Prostate gland (tissue), 2 donors: ENCODE data around the gene LGALS3BP. TPM values are rescaled to one million over a fixed set of nuclear protein-coding genes. Genes with fewer than 3 reads are reported as not detected.

Experiments used
- DNase-seq: peaks from one replicate; pipeline ENCODE4 v3.0.0-alpha.2; 2019; ENCODE audit warnings: low spot score
- H3K27ac ChIP-seq, 2 donors: fragments of 200-600 bp; sonication (generic); 2 replicates each; pipeline ENCODE4 v1.5.1; 2017 to 2019
- H3K27me3 ChIP-seq: fragments of 200-600 bp; sonication (generic); replicated peaks from 2 replicates; pipeline ENCODE4 v1.5.1; 2019; ENCODE audit not compliant: insufficient read depth
- H3K36me3 ChIP-seq, 2 donors: fragments of 200-600 bp; sonication (generic); 1 replicate in 1 of 2; 2 replicates in 1 of 2; pipeline versions ENCODE4 v1.5.1 to v1.8.1; 2017 to 2019
- H3K4me1 ChIP-seq: fragments of 200-600 bp; sonication (generic); replicated peaks from 2 replicates; pipeline ENCODE4 v1.5.1; 2019
- H3K4me3 ChIP-seq, 2 donors: fragments of 200-600 bp; sonication (generic); 2 replicates each; pipeline ENCODE4 v1.5.1; 2017 to 2019
- H3K9me3 ChIP-seq: fragments of 200-600 bp; sonication (generic); 2 replicates; pipeline ENCODE4 v1.5.1; 2017
- POLR2A ChIP-seq: fragments of 450-650 bp; IDR thresholded peaks from one replicate; pipeline ENCODE4 v1.6.1; 2016; ENCODE audit warnings: antibody characterized with exemption, mild to moderate bottlenecking
- POLR2AphosphoS5 ChIP-seq: sonication (generic); formaldehyde crosslinking; IDR thresholded peaks from one replicate; pipeline ENCODE4 v1.6.1; 2017; ENCODE audit warnings: antibody characterized with exemption
- WGBS: methylation state at CpG from one replicate; pipeline ENCODE4 v1.1.5; 2018; 5-methylcytosine and 5-hydroxymethylcytosine counted together
- intact Hi-C: fragments of 100-400 bp; cut with DNase I; formaldehyde crosslinking; loops from one replicate; pipeline ENCODE4 v1.14.2; 2022
- total RNA-seq, 2 donors: library from RNA; depleted of rRNA; stranded (reverse); fragments of >200 nt; gene quantifications; one replicate each; pipeline ENCODE4 v1.1.0, GENCODE V29; 2016
- TF ChIP-seq, protein P1 (sequence below), 4 experiments: fragments of 200-600 bp in 2 of 4; fragments of 450-650 bp in 2 of 4; sonication (generic) in 2 of 4; IDR thresholded peaks; 1 replicate in 3 of 4; 2 replicates in 1 of 4; pipeline ENCODE4 v1.5.1; 2016 to 2019; ENCODE audit warnings: antibody characterized with exemption in 4 of 4, mild to moderate bottlenecking in 2 of 4, moderate library complexity in 2 of 4

Gene LGALS3BP
- total RNA-seq, 2 donors from 2014 or later = 570 to 890 TPM

DNA sequence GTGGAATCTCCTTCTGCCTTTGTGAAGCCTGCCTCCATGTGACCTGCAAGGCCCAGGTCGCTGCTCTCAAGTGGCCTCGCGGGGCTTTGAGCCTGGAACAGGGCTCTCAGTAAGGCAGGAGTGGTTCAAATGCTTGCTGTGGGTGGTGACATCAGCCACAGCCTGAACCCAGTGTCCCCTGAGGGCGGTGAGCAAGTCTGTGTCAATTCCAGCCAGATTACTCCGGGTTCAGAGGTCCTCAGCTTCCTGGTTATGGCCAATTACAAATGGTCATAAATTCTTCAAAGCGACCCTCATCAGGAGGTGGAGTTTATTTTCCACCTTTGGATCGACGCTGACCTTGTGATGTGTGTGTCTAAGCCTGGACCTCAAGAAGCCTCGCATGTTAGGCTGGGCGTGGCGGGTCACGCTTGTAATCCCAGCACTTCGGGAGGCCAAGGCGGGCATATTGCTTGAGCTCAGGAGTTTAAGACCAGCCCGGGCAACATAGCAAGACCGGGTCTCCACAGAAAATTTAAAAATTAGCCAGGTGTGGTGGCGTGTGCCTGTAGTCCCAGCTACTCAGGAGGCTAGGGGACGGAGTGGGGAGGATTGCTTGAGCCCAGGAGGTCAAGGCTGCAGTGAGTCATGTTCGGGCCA is 17.3 kb downstream of the LGALS3BP start:
- H3K4me1 ChIP-seq = no peaks in the 10 kb centered on the region
- no peak for TF ChIP-seq POLR2A
- no peak for TF ChIP-seq POLR2AphosphoS5
- TF ChIP-seq, protein P1, sequence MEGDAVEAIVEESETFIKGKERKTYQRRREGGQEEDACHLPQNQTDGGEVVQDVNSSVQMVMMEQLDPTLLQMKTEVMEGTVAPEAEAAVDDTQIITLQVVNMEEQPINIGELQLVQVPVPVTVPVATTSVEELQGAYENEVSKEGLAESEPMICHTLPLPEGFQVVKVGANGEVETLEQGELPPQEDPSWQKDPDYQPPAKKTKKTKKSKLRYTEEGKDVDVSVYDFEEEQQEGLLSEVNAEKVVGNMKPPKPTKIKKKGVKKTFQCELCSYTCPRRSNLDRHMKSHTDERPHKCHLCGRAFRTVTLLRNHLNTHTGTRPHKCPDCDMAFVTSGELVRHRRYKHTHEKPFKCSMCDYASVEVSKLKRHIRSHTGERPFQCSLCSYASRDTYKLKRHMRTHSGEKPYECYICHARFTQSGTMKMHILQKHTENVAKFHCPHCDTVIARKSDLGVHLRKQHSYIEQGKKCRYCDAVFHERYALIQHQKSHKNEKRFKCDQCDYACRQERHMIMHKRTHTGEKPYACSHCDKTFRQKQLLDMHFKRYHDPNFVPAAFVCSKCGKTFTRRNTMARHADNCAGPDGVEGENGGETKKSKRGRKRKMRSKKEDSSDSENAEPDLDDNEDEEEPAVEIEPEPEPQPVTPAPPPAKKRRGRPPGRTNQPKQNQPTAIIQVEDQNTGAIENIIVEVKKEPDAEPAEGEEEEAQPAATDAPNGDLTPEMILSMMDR (IDR thresholded peaks at IDR 0.05) = no peak
- no peak for DNase-seq
- H3K4me3 ChIP-seq = no peak overlapping the region
- H3K36me3 ChIP-seq = no peaks in the 10 kb centered on the region
- H3K27ac ChIP-seq = no peak overlapping the region
- H3K27me3 ChIP-seq = no peaks in the 10 kb centered on the region
- 77% methylated on average over 19 of the region's 19 CpGs for WGBS
- H3K9me3 ChIP-seq = no peaks in the 10 kb centered on the region
- intact Hi-C loops = no loop called here

GRCh38 chr17:78961571-78961970 is 18.2 kb downstream of the LGALS3BP start:
- TF ChIP-seq POLR2AphosphoS5 = no peak
- TF ChIP-seq, protein P1 (IDR thresholded peaks at IDR 0.05) = no peak
- no peak for TF ChIP-seq POLR2A
- H3K27me3 ChIP-seq = no peaks in the 10 kb centered on the region
- H3K4me3 ChIP-seq = no peak overlapping the region
- no peak overlapping the region for H3K27ac ChIP-seq
- H3K4me1 ChIP-seq = no peaks in the 10 kb centered on the region
- H3K36me3 ChIP-seq = no peaks in the 10 kb centered on the region
- 96% methylated on average over 4 of the region's 4 CpGs for WGBS
- intact Hi-C loops = no loop called here
- DNase-seq = no peak
- no peaks in the 10 kb centered on the region for H3K9me3 ChIP-seq

DNA sequence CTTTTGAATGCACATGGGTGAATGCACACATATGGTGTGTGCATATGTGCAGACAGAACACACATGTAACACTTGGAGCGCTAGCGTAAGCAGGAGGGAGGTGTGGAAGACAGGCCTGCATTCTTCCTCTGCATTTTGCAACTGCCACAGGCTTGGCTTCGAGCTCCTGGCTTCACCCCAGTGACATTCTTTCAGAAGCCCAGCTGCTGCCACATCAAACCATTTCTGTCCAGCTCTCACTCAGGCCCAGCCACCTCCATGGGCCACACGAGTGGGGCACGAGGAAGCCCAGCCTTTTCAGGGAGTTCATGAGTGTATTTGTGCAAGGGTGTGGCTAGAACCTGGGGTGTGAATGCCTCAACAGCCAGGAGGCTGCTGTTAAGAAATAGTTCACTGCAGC is 18.8 kb downstream of the LGALS3BP start:
- H3K9me3 ChIP-seq = no peaks in the 10 kb centered on the region

GRCh38 chr17:78959803-78960202 is 19.9 kb downstream of the LGALS3BP start:
- no peak overlapping the region for H3K4me3 ChIP-seq
- DNase-seq = no peak
- no peaks in the 10 kb centered on the region for H3K36me3 ChIP-seq
- H3K27me3 ChIP-seq = no peaks in the 10 kb centered on the region
- TF ChIP-seq POLR2A = no peak
- TF ChIP-seq, protein P1 (IDR thresholded peaks at IDR 0.05) = no peak
- no peak overlapping the region for H3K27ac ChIP-seq
- H3K9me3 ChIP-seq = no peaks in the 10 kb centered on the region
- no peaks in the 10 kb centered on the region for H3K4me1 ChIP-seq
- intact Hi-C loops = no loop called here
- 96% methylated on average over 12 of the region's 12 CpGs for WGBS

More for the DNA sequence above, 18.8 kb downstream of the LGALS3BP start:
- TF ChIP-seq, protein P1 (IDR thresholded peaks at IDR 0.05) = no peak
- no peak for TF ChIP-seq POLR2AphosphoS5
- TF ChIP-seq POLR2A = no peak
- Histone ChIP-seq H3K36me3 (no peaks in the 10 kb centered on the region), H3K4me3 (no peak overlapping the region), H3K4me1 (no peaks in the 10 kb centered on the region), H3K27me3 (no peaks in the 10 kb centered on the region), H3K27ac (no peak overlapping the region)
- no peak for DNase-seq
- intact Hi-C loops = no loop called here
- 64% methylated on average over 5 of the region's 5 CpGs for WGBS

DNA sequence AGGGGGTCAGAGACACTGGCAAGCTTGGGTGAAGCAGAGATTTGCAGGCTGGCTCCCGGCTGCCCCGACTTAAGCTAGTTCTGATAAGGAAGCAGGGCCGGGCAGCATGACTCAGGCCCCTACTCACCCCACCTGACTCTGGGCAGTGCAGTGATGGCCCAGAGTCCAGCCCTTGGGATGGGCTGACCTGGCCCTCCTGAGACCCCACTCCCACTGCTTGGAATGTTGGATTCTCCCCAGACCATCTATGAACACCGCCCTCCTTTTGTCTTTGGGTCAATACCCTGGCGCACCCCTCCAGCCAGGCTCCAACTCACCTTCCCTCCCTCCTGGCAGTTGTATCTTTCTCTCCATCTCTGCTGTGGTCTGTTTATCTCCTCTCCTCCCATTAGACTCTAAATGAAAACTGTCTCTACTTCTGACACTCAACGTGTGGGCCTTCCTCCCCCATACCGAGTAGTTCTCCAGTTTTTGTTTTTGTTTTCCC is 21.0 kb downstream of the LGALS3BP start:
- Histone ChIP-seq H3K4me3 (no peak overlapping the region), H3K4me1 (no peaks in the 10 kb centered on the region), H3K27ac (no peak overlapping the region), H3K27me3 (no peaks in the 10 kb centered on the region), H3K36me3 (no peaks in the 10 kb centered on the region), H3K9me3 (no peaks in the 10 kb centered on the region)
- no peak for DNase-seq
- TF ChIP-seq POLR2AphosphoS5 (no peak), POLR2A (no peak)
- TF ChIP-seq, protein P1 (IDR thresholded peaks at IDR 0.05) = no peak
- WGBS = 88% methylated on average over 7 of the region's 7 CpGs
- intact Hi-C loops = no loop called here
